GM19467 (cell line): ENCODE data around the gene TBCCD1.

Experiments used
- ATAC-seq: cut with Tn5 transposase; IDR thresholded peaks from one replicate; pipeline ENCODE4 v1.9.1; 2021; ENCODE audit warnings: mild to moderate bottlenecking, moderate library complexity; ENCODE audit not compliant: unreplicated experiment

TBCCD1 gene

DNA sequence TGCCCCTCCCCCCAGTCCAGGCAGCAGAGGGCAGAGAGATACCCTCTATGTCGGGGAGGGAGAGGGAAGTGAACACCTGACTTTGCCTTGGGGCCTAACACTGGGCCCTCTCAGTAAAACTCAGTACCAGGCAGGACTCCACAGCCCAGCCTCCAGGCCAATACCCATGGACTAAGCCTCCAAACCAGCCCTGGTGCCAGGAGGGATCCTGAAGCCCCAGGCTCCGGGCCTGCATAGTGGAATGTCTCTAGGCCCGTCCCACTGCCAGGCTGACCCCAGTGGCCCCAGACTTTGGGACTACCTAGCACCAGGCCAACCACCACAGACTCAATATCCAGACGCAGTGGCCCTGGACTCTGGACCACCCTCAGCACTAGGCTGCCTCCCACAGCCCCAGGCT lies 69.5 kb downstream of the TBCCD1 start:
- ATAC-seq, result no peak

DNA sequence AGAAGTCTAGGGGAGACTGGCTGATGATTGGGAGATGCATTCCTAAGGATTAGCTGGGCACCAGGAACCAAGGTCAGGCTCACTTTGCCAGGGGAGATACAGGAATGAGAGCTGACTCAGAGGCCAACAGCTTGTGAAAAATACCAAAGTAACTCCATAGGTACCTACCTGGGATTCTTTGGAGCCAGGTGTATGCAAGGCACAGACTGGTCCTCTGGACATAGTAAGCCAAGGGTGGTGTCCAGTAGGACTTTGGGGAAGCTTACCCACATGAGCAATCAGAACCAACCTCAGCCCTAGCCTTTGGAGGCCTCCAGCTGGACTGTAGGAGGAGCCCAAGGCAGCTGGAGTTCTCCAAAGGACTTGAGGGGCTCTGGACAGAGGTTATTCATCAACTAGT lies 70.5 kb downstream of the TBCCD1 start:
- no peak for ATAC-seq
